A549 (cell line): ENCODE results near the gene RIMBP3C.
"Not testable (repeated sequence)": the region's sequence is repeated elsewhere in the genome, so short reads cannot be mapped to it uniquely, and the experiment has no call there.

Source experiments
- CTCF ChIP-seq: fragments of >200 bp; sonication (Bioruptor Twin); formaldehyde crosslinking; IDR thresholded peaks from 3 replicates; pipeline ENCODE4 v1.5.1; 2016
- ELK1 ChIP-seq: fragments of 150-350 bp; IDR thresholded peaks from 2 replicates; pipeline ENCODE4 v1.6.1; 2014; ENCODE audit warnings: low read depth, mild to moderate bottlenecking, low read length
- MAX ChIP-seq: IDR thresholded peaks from 2 replicates; pipeline ENCODE4 v1.6.1; 2012
- MYC ChIP-seq: IDR thresholded peaks from 2 replicates; pipeline ENCODE4 v1.6.1; 2012; ENCODE audit warnings: mild to moderate bottlenecking, inconsistent platforms, low read length, improper control_type of control experiment, borderline replicate concordance
- POLR2A ChIP-seq: IDR thresholded peaks from 2 replicates; pipeline ENCODE4 v1.6.1; 2012; ENCODE audit warnings: mild to moderate bottlenecking, low read length
- POLR2AphosphoS2 ChIP-seq: conservative IDR thresholded peaks from 2 replicates; pipeline ENCODE4 v1.6.1; 2012; ENCODE audit warnings: low read length, improper control_type of control experiment, inconsistent platforms
- RAD21 ChIP-seq, 2 experiments: fragments of >200 bp in 1 of 2; sonication (Bioruptor Twin) in 1 of 2; formaldehyde crosslinking in 1 of 2; IDR thresholded peaks in 1 of 2; conservative IDR thresholded peaks in 1 of 2; 2 replicates in 1 of 2; 3 replicates in 1 of 2; pipeline ENCODE4 v1.6.1; 2012 to 2018; ENCODE audit warnings: inconsistent platforms in 1 of 2

GRCh38 chr22:21544432-21545322, 6.6 kb downstream of the RIMBP3C start:
- not testable (repeated sequence) for TF ChIP-seq MAX; CTCF; RAD21 (conservative IDR thresholded peaks at IDR 0.05 in 1 of 2, IDR thresholded peaks at IDR 0.05 in 1 of 2); MYC; POLR2A; POLR2AphosphoS2; ELK1
